Pancreas (tissue), 10 donors: ENCODE data around the gene KRTAP5-11. TPM values are rescaled to one million over a fixed set of nuclear protein-coding genes. Genes with fewer than 3 reads are reported as not detected.
A peak's percentile ranks its signal among the peaks of the same experiment; 100 is the strongest.
"Not testable (repeated sequence)": the region's sequence is repeated elsewhere in the genome, so short reads cannot be mapped to it uniquely, and the experiment has no call there.

ENCODE experiments used
- ATAC-seq, 4 donors: fragments of 200-7000 bp; cut with Tn5 transposase; one replicate each; pipeline versions ENCODE4 v1.8.0 to v1.9.1; 2020; ENCODE audit warnings: mild to moderate bottlenecking in 4 of 4, moderate library complexity in 4 of 4
- DNase-seq, 6 donors: peaks; one replicate each; pipeline ENCODE4 v3.0.0-alpha.2; 2020
- FAIRE-seq: peaks from 2 replicates; lab custom pipeline; 2012; peaks lifted over from hg19 to GRCh38; lab: Jason Lieb, UNC
- H3K27ac ChIP-seq, 4 donors: fragments of 200-600 bp; sonication (generic); 1 replicate in 3 of 4; 2 replicates in 1 of 4; pipeline versions ENCODE4 v1.5.0 to v1.8.0; 2020
- H3K27me3 ChIP-seq, 4 donors: fragments of 200-600 bp; one replicate each; pipeline ENCODE4 v1.8.0; 2021
- H3K36me3 ChIP-seq, 3 donors: fragments of 200-600 bp; sonication (generic) in 1 of 3; one replicate each; pipeline versions ENCODE4 v1.5.0 to v1.8.0; 2020 to 2021
- H3K4me1 ChIP-seq, 3 donors: fragments of 200-600 bp; one replicate each; pipeline ENCODE4 v1.8.0; 2021
- H3K4me3 ChIP-seq, 4 donors: fragments of 200-600 bp; sonication (generic) in 2 of 4; one replicate each; pipeline versions ENCODE4 v1.5.0 to v1.8.0; 2020 to 2021
- H3K9me3 ChIP-seq, 4 donors: fragments of 200-600 bp; one replicate each; pipeline ENCODE4 v1.8.0; 2021
- CTCF ChIP-seq, 4 donors: fragments of 200-600 bp; sonication (generic) in 3 of 4; IDR thresholded peaks; one replicate each; pipeline versions ENCODE4 v1.5.0 to v1.8.0; 2021; ENCODE audit warnings: antibody characterized with exemption in 4 of 4
- WGBS, 2 donors: extraction: QIAGEN DNeasy Blood & Tissue Kit; methylation state at CpG; one replicate each; pipeline ENCODE4 v1.1.7; 2013; 5-methylcytosine and 5-hydroxymethylcytosine counted together
- intact Hi-C, 3 donors: fragments of 100-400 bp; cut with DNase I; formaldehyde crosslinking; loops; one replicate each; pipeline versions ENCODE4 v1.11.1 to v1.14.2; 2022
- polyA plus RNA-seq, 2 donors: library from polyadenylated mRNA; stranded (reverse); fragments of 200-250 nt; gene quantifications; one replicate each; pipeline ENCODE4 v1.2.3, GENCODE V29; 2013
- total RNA-seq, 6 donors: library from RNA; stranded (reverse); fragmentation: NEBNext Ultra II Directional in 4 of 6; extraction: Animal tissue kit (Norgen Biotek cat#: 25700) in 4 of 6; gene quantifications; one replicate each; pipeline versions ENCODE4 v1.2.1 to v1.2.4, GENCODE V29; 2021 to 2023
- donor health status: healthy with polysubstance abuse.
- donor health status: DM: no; HTN: no; CAD: no; lungs with moderate emphysema.
- donor health status: DM: no; HTN: no; CAD: no.
- donor health status: control.
- donor health status: control.
- donor health status: Bipolar disorder and iron deficiency.
- donor health status: DM: yes; HTN: yes; CAD: no.
- donor health status: DM: no; HTN: no; CAD: no.
- donor health status: DM: no; HTN: no; CAD: no.
- donor health status: DM: yes; HTN: yes; CAD: no.

Gene KRTAP5-11
- total and polyA plus RNA-seq, 8 donors, result 0.28 TPM; not detected in 7

GRCh38 chr11:71575723-71576424 lies 6.8 kb downstream of the KRTAP5-11 start:
- Histone ChIP-seq H3K4me1 (no peaks in the 10 kb centered on the region), H3K9me3 (no peaks in the 10 kb centered on the region), H3K27me3 (no peaks in the 10 kb centered on the region), H3K36me3 (no peaks in the 10 kb centered on the region), H3K27ac (no peak overlapping the region), H3K4me3 (no peak overlapping the region)
- ATAC-seq, result no peak
- no peak for TF ChIP-seq CTCF (IDR thresholded peaks at IDR 0.05)
- intact Hi-C loops, result no loop called here
- no peak for DNase-seq
- WGBS, 2 donors, result 83 to 92% methylated on average over 4 of the region's 4 CpGs
- no peak for FAIRE-seq

- intact Hi-C loops, result no loop called here
- Histone ChIP-seq H3K27me3 (no peaks in the 10 kb centered on the region), H3K36me3 (no peaks in the 10 kb centered on the region), H3K9me3 (no peaks in the 10 kb centered on the region), H3K4me3 (no peak overlapping the region), H3K4me1 (no peaks in the 10 kb centered on the region), H3K27ac (no peak overlapping the region)
- DNase-seq, result no peak
- WGBS, 2 donors, result 63 to 66% methylated on average over 5 of the region's 5 CpGs
- no peak for ATAC-seq
- no peak for FAIRE-seq
- TF ChIP-seq CTCF (IDR thresholded peaks at IDR 0.05), result no peak
Measured at GRCh38 chr11:71574418-71574817, 8.3 kb downstream of the KRTAP5-11 start.

- Histone ChIP-seq H3K27me3 (no peaks in the 10 kb centered on the region), H3K4me3 (no peak overlapping the region), H3K27ac (no peak overlapping the region), H3K4me1 (no peaks in the 10 kb centered on the region), H3K36me3 (no peaks in the 10 kb centered on the region), H3K9me3 (no peaks in the 10 kb centered on the region)
- ATAC-seq, result no peak
- TF ChIP-seq CTCF (IDR thresholded peaks at IDR 0.05), result no peak
- DNase-seq, result no peak
- FAIRE-seq, result no peak
- intact Hi-C loops, result no loop called here
- 84 to 87% methylated on average over 11 of the region's 11 CpGs for WGBS, 2 donors
Measured at GRCh38 chr11:71572811-71573210, 9.9 kb downstream of the KRTAP5-11 start.

- 84 to 88% methylated on average over 36 of the region's 39 CpGs for WGBS, 2 donors
- H3K4me3 ChIP-seq, FAIRE-seq, ATAC-seq, intact Hi-C loops, H3K27ac ChIP-seq, H3K4me1 ChIP-seq, DNase-seq, H3K9me3 ChIP-seq, H3K36me3 ChIP-seq, H3K27me3 ChIP-seq: not testable (repeated sequence)
Measured at GRCh38 chr11:71571101-71571850, 11.4 kb downstream of the KRTAP5-11 start.

GRCh38 chr11:71568704-71569349 lies 13.8 kb downstream of the KRTAP5-11 start:
- no peak for FAIRE-seq
- H3K27ac ChIP-seq, result no peak overlapping the region
- peak in 3 of 4 donors; percentile 26 to 30 (median 26) for ATAC-seq
- H3K4me1 ChIP-seq, result no peaks in the 10 kb centered on the region
- no peaks in the 10 kb centered on the region for H3K9me3 ChIP-seq
- H3K36me3 ChIP-seq, result no peaks in the 10 kb centered on the region
- intact Hi-C loops, result no loop called here
- no peak overlapping the region for H3K4me3 ChIP-seq
- no peaks in the 10 kb centered on the region for H3K27me3 ChIP-seq
- no peak for DNase-seq
- no peak for TF ChIP-seq CTCF (IDR thresholded peaks at IDR 0.05)
- WGBS, 2 donors, result 70 to 77% methylated on average over 8 of the region's 8 CpGs

GRCh38 chr11:71567633-71568032 lies 15.0 kb downstream of the KRTAP5-11 start:
- H3K4me1 ChIP-seq, result not testable (repeated sequence)
- WGBS, 2 donors, result 85 to 91% methylated on average over 8 of the region's 8 CpGs

GRCh38 chr11:71566626-71567599 lies 15.8 kb downstream of the KRTAP5-11 start:
- H3K36me3 ChIP-seq, DNase-seq, H3K27me3 ChIP-seq, H3K9me3 ChIP-seq, H3K27ac ChIP-seq, H3K4me1 ChIP-seq, ATAC-seq, intact Hi-C loops, H3K4me3 ChIP-seq, FAIRE-seq: not testable (repeated sequence)
- 75 to 78% methylated on average over 18 to 21 of the region's 21 CpGs for WGBS, 2 donors

More at GRCh38 chr11:71567633-71568032, 15.0 kb downstream of the KRTAP5-11 start:
- H3K27ac ChIP-seq, H3K36me3 ChIP-seq, intact Hi-C loops, H3K4me3 ChIP-seq, H3K27me3 ChIP-seq, H3K9me3 ChIP-seq, DNase-seq, FAIRE-seq, ATAC-seq: not testable (repeated sequence)
